Esophagus muscularis mucosa (tissue), 4 donors: ENCODE results near the gene FAM89B. TPM values are rescaled to one million over a fixed set of nuclear protein-coding genes. Genes with fewer than 3 reads are reported as not detected.

Experiments used
- DNase-seq: peaks from one replicate; pipeline ENCODE4 v3.0.0-alpha.2; 2017; ENCODE audit errors: extremely low spot score
- H3K27ac ChIP-seq, 4 donors: fragments of 200-600 bp; sonication (generic); replicated peaks in 1 of 4; 1 replicate in 3 of 4; 2 replicates in 1 of 4; pipeline ENCODE4 v1.5.1; 2016 to 2019; ENCODE audit warnings: mild to moderate bottlenecking in 1 of 4
- H3K27me3 ChIP-seq, 4 donors: fragments of 200-600 bp; sonication (generic); one replicate each; pipeline versions ENCODE4 v1.5.1 to v1.6.0; 2016 to 2019
- H3K36me3 ChIP-seq, 4 donors: fragments of 200-600 bp; sonication (generic); one replicate each; pipeline ENCODE4 v1.5.1; 2016 to 2019
- H3K4me1 ChIP-seq, 4 donors: fragments of 200-600 bp; sonication (generic); one replicate each; pipeline ENCODE4 v1.5.1; 2016 to 2019
- H3K4me3 ChIP-seq, 4 donors: fragments of 200-600 bp; sonication (generic); 1 replicate in 2 of 4; 2 replicates in 2 of 4; pipeline ENCODE4 v1.5.1; 2016 to 2019; ENCODE audit warnings: mild to moderate bottlenecking in 4 of 4, moderate library complexity in 1 of 4
- H3K9me3 ChIP-seq, 4 donors: fragments of 200-600 bp; sonication (generic); 1 replicate in 3 of 4; 2 replicates in 1 of 4; pipeline ENCODE4 v1.5.1; 2016 to 2019
- CTCF ChIP-seq, 3 experiments: fragments of 200-600 bp in 2 of 3; fragments of 450-650 bp in 1 of 3; sonication (generic) in 2 of 3; IDR thresholded peaks; one replicate each; pipeline ENCODE4 v1.5.1; 2017 to 2019; ENCODE audit warnings: antibody characterized with exemption in 3 of 3, mild to moderate bottlenecking in 2 of 3, moderate library complexity in 1 of 3
- EP300 ChIP-seq: sonication (generic); formaldehyde crosslinking; IDR thresholded peaks from one replicate; pipeline ENCODE4 v1.6.1; 2017; ENCODE audit warnings: antibody characterized with exemption
- POLR2A ChIP-seq: fragments of 450-650 bp; IDR thresholded peaks from one replicate; pipeline ENCODE4 v1.6.1; 2017; ENCODE audit warnings: antibody characterized with exemption, moderate library complexity, mild to moderate bottlenecking, low read depth
- POLR2AphosphoS5 ChIP-seq, 2 donors: sonication (generic); formaldehyde crosslinking; IDR thresholded peaks; one replicate each; pipeline ENCODE4 v1.6.1; 2017; ENCODE audit warnings: antibody characterized with exemption in 2 of 2
- WGBS: methylation state at CpG from one replicate; pipeline ENCODE4 v1.1.5; 2018; 5-methylcytosine and 5-hydroxymethylcytosine counted together
- intact Hi-C: fragments of 100-400 bp; cut with DNase I; formaldehyde crosslinking; loops from one replicate; pipeline ENCODE4 v1.15.1; 2023
- total RNA-seq, 4 donors: library from RNA; depleted of rRNA; stranded (reverse); fragments of >200 nt; gene quantifications; one replicate each; pipeline versions ENCODE4 v1.1.0 to v1.2.1, GENCODE V29; 2016

The FAM89B gene
- total RNA-seq, 4 donors from 2014 or later, result 47.9 to 90.4 (median 75.0) TPM

- Histone ChIP-seq H3K36me3 (peaks cover 0 to 77% (median 63%) of the 10 kb centered on the region in 4 donors), H3K27me3 (no peaks in the 10 kb centered on the region), H3K9me3 (no peaks in the 10 kb centered on the region), H3K4me3 (no peak overlapping the region), H3K4me1 (peaks cover 10 to 29% (median 26%) of the 10 kb centered on the region in 4 donors), H3K27ac (peak overlapping the region in 3 of 4 donors; percentile 61 to 76 (median 65))
- TF ChIP-seq EP300 (no peak), POLR2AphosphoS5 (IDR thresholded peaks at IDR 0.05) (no peak)
- WGBS, result 92% methylated on average over 4 of the region's 4 CpGs
- intact Hi-C loops, result no loop called here
- DNase-seq, result no peak
Observed at GRCh38 chr11:65545853-65546216, 26.5 kb upstream of the FAM89B start.

DNA sequence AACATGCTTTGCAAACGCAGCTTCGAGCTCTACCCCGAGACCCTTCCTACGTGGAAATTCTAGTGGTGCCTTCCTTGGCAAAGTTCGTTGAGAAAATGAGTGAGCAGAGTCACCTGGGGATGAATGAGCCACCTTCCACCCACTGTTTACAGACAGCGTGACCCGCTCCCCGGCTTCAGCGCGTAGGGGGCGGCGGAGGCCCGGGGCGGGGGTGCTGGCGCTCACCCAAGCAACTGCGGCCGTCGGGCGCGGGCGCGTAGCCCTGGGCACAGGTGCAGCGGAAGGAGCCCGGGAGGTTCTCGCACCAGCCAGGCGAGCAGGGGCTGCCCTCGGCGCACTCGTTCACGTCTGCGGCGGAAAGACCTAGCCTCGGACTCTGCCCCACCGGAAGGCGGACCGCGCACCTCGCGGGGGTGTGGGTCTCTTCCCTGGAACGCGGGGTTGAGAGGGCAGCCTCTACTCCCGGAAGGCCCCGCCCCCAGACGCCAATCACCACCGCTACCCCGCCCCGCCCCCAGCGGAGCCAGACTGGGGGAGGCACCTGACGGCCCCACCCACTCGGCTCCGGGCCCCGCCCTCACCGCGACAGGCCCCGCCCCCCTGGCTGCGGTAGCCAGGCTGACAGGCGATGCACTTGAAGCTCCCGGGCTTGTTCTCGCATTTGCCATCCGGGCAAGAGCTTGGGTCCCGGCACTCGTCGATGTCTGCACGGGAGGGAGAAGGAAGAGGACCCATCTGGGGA is 25.9 kb upstream of the FAM89B start:
- intact Hi-C loops, result no loop called here
- Histone ChIP-seq H3K36me3 (peaks cover 0 to 82% (median 68%) of the 10 kb centered on the region in 4 donors), H3K27ac (peak overlapping the region; percentile 61 to 76 (median 67)), H3K27me3 (no peaks in the 10 kb centered on the region), H3K9me3 (no peaks in the 10 kb centered on the region), H3K4me3 (peak overlapping the region in 3 of 4 donors; percentile 24 to 46 (median 27)), H3K4me1 (peaks cover 4 to 23% (median 20%) of the 10 kb centered on the region in 4 donors)
- TF ChIP-seq POLR2A (no peak), POLR2AphosphoS5 (IDR thresholded peaks at IDR 0.05) (no peak), CTCF (IDR thresholded peaks at IDR 0.05) (no peak), EP300 (no peak)
- WGBS, result 39% methylated on average over 37 of the region's 64 CpGs
- peak; percentile 97 for DNase-seq

GRCh38 chr11:65547446-65548125 is 24.8 kb upstream of the FAM89B start:
- intact Hi-C loops, result no loop called here
- peaks cover 0 to 92% (median 78%) of the 10 kb centered on the region in 4 donors for H3K36me3 ChIP-seq
- H3K4me3 ChIP-seq, result no peak overlapping the region
- peaks cover 0 to 20% (median 20%) of the 10 kb centered on the region in 4 donors for H3K4me1 ChIP-seq
- H3K27ac ChIP-seq, result peak overlapping the region in 2 of 4 donors; percentile 65 to 76
- no peaks in the 10 kb centered on the region for H3K27me3 ChIP-seq
- H3K9me3 ChIP-seq, result no peaks in the 10 kb centered on the region
- no peak for TF ChIP-seq CTCF (IDR thresholded peaks at IDR 0.05)
- TF ChIP-seq EP300, result no peak
- TF ChIP-seq POLR2A, result no peak
- TF ChIP-seq POLR2AphosphoS5 (IDR thresholded peaks at IDR 0.05), result no peak
- DNase-seq, result no peak
- WGBS, result 85% methylated on average over 33 of the region's 52 CpGs

GRCh38 chr11:65548395-65548794 is 23.9 kb upstream of the FAM89B start:
- no peaks in the 10 kb centered on the region for H3K9me3 ChIP-seq
- intact Hi-C loops, result no loop called here
- peak overlapping the region in 1 of 4 donors; percentile 5 for H3K27ac ChIP-seq
- no peak for DNase-seq
- H3K27me3 ChIP-seq, result no peaks in the 10 kb centered on the region
- WGBS, result 84% methylated on average over 3 of the region's 3 CpGs
- peaks cover 0 to 29% (median 27%) of the 10 kb centered on the region in 4 donors for H3K4me1 ChIP-seq
- no peak for TF ChIP-seq POLR2AphosphoS5 (IDR thresholded peaks at IDR 0.05)
- no peak for TF ChIP-seq EP300
- no peak for TF ChIP-seq CTCF (IDR thresholded peaks at IDR 0.05)
- TF ChIP-seq POLR2A, result no peak
- H3K36me3 ChIP-seq, result peaks cover 0 to 92% (median 80%) of the 10 kb centered on the region in 4 donors
- H3K4me3 ChIP-seq, result no peak overlapping the region

DNA sequence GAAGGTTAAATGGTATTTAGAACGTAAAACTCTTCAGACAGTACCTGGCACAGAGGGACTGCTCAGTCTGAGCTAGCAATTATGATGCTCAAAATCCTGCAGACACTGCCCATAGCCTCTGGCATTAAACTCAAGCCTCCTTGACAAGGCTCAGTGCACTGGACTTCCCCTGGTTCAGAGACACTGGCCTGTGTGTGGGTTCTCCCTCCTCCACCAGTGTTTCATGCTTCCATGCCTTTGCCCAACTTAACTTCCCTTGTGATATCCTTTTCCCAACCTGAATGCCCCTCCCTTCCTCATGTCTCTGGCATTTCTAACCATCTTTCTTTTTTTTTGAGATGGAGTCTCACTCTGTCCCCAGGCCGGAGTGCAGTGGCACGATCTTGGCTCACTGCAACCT is 23.2 kb upstream of the FAM89B start:
- Histone ChIP-seq H3K4me3 (no peak overlapping the region), H3K4me1 (peaks cover 0 to 36% (median 34%) of the 10 kb centered on the region in 4 donors), H3K36me3 (peaks cover 0 to 92% (median 86%) of the 10 kb centered on the region in 4 donors), H3K27ac (no peak overlapping the region), H3K27me3 (no peaks in the 10 kb centered on the region), H3K9me3 (no peaks in the 10 kb centered on the region)
- intact Hi-C loops, result no loop called here
- DNase-seq, result no peak
- 91% methylated on average over 3 of the region's 3 CpGs for WGBS
- TF ChIP-seq EP300 (no peak), POLR2AphosphoS5 (IDR thresholded peaks at IDR 0.05) (no peak), POLR2A (no peak), CTCF (IDR thresholded peaks at IDR 0.05) (no peak)
